NCI-H128 (cell line): ENCODE data around the gene CNTN1.

Experiments used
- DNase-seq: peaks from one replicate; lab custom pipeline; 2025; ENCODE audit not compliant: unreplicated experiment; lab: John Stamatoyannopoulos, UW

The CNTN1 gene

DNA sequence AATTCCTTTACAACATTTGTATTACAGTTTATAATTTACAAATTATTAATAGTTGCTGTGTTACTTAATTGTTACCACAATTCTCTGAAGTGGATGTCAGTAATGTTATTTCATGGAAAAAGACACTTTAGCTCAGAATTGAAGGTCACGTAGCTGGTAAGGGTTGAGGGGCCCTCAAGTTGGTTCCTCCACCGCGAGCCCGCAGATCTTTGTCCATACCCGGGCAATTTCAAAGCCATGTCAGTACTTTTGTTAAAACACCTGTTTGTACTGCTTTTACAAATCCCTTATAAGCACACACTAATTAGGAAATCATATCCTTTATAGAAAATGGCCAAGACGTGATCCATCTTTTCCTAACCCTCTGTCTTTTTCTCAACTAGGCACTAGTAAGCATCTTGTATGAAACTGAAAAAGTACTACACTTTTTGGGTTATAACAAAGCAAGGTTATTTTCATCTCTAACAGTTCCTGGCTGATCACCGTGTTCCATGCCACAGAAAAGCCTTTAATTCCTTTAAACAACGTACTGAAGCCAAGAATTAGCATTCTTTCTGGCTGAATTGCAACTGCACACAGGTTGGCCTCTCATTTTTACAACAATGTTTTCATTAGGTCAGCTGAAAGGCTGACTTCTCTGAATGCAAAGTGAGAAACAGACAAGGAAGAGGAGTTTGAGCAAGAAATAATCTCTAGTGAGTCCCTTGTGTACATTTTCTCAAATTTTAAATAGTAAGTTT, 76.1 kb downstream of the CNTN1 start:
- DNase-seq, result no peak

DNA sequence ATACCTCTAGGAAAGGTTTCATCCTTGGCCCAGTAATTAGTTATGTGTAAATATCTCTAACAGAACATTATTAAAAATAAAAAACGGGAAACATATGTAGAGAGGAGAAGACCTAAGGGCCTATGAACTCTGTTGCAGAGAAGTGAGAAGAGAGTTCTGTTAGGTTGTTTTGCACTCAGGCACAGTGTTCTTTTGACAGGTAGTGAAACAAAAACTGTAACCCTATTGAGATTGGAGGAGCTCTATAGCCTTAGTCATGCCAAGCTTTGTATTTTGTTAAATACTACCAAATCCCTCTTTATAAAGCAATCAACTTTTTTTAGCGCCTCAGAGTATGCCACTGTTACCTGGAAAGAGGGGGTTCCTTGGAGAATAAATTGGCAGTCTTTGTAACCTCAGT, 77.6 kb downstream of the CNTN1 start:
- no peak for DNase-seq

DNA sequence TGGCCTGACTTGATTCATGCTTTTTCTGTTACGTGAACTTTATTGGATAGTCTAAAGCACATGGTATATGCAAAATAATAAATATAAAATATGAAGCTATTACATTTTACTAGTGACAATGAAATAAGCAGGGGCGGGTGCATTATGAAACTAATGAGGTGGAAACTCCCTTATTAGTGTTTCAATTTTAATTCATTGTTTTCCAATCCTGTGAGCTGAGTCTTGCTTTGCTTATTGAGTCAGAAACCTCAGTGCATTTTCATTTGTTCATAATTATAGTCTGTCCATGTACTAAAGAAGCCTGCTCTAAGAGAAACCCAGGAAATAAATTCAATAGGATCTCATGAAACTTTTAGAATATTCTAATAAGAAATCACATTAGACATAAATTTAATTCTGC, 78.5 kb downstream of the CNTN1 start:
- DNase-seq, result no peak

DNA sequence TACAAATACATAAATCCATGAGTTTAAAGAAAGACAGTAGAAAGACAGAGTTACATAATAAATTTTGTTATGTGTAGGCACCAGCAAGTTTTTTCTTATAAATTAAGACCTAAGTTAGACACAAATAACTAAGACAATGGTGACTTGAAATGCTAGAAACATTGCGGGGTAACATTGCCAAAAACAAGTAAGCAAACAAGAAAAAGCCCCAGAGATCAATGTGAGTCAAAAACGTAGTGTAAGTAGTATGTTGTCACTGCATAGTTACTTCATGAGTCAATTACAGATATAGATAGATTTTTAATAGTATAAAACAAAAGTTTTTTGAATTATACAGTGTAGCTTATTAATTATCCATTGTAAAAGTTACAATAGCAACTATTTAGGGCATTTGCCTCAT, 83.4 kb downstream of the CNTN1 start:
- no peak for DNase-seq

DNA sequence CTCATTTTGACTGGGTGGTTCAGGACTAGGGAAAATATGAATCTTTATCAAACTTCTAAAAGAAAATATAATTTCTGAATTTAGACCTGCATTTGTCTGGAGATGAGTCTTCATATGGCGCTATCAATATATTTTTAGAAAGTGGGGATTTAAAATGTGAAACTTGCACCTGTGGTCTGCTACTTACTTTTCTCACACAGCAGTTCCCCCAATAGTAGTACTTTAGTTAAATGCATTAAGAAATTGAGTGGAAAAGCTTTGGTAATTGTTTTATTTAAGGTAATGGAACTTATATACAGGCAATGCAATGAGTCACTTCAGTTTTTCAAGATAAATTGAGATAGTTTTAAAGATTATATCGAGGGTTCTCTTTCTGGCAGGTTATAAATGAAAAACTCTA, 91.9 kb downstream of the CNTN1 start:
- DNase-seq, result no peak

DNA sequence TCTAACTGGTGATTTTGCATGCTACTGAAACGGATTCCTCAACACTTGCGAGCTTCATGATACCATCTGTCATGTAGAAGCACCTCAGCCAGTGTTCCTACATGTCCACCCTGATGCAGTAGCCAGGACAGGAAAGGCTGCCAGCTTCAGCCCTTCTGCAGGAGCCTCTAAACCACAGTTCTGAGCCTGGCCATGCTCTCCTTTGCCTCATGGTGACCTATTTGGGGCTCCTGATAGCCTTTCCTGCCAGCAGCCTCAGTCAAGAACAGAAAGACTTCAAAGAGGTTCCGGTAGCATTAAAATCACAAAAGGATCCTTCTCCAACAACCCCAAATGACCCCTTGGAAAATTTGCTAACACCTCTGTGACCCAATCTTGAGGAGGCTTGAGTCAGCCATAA, 96.0 kb downstream of the CNTN1 start:
- DNase-seq, result no peak

DNA sequence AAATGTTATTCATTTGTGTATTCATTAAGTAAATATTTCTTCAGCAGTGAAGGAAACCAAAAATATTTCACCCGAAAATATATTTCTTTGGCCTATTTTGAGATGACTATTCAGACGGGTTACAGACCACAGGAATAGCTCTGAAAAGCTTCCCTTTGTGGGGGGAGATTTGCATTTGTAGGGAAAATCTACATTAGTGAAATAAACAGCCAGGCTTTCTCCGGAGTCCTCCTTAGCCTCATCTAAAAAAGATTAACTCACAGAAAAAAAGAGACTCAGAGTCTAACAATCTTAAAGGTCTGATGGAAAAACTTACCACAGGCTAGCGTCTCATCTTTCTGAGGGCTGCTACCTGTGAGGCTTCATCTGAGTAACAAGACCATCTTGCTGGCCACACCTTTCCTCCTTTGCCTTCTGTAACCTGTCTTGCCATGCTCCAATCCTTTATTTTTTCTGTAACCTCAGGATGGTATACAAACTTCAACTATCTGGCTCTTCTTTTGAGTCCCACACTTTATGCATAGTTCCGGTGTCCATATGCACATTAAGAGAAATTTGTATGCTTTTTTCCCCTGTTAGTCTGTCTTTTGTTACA, 100.7 kb downstream of the CNTN1 start:
- no peak for DNase-seq

DNA sequence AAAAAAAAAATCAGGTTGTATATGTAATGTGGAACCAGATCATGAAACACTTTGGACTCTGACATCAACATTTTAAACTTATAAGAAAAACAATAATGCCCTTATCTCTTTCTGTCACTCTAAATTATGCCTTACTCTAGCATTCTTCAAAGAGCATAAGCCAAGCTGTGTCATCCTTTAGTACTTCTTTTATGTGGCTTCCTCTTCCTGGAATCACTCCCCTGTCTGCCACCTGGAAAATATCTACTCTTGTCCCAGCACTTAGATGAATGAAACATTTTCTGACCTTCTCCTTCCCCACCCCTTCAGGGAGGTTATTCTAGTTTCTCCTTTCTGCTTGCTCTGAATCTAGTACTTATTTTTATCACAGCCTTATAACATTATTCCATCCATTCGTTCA, 101.2 kb downstream of the CNTN1 start:
- DNase-seq, result no peak

DNA sequence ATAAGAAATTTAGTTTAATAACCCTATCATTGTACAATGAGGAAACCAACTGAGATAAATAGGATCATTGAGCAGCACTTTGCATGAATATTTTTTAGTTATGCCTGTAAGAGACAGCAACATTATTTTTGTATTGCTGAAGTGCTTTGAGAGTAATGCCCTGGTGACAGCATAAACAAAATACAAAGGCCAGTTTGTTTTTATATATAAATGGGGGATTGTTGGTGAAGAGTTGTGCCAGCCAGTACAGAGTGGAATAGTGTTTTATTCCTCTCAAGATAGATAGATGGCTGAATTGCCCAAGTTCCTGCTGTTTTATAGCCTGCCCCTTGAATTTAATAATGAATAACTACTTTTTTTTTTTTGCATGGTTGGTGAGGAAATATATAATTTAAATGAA, 101.8 kb downstream of the CNTN1 start:
- no peak for DNase-seq

DNA sequence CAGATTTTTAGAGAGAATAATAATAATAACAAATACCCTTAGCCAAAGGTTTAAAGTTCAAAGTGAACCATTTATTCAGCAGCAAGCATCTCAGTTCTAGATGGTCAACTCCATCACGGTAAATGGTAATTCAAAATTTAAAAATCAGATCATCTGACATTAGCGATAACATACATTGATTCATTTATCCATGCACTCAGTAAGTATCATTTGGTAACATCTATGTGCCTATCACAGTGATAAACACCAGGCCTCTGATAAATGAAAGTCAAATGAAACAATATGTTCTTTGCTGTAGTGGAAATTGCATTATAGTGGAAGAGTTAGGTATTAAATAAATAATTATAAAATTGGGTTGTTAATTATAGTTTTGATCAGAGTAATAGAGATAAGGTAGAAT, 108.8 kb downstream of the CNTN1 start:
- no peak for DNase-seq

DNA sequence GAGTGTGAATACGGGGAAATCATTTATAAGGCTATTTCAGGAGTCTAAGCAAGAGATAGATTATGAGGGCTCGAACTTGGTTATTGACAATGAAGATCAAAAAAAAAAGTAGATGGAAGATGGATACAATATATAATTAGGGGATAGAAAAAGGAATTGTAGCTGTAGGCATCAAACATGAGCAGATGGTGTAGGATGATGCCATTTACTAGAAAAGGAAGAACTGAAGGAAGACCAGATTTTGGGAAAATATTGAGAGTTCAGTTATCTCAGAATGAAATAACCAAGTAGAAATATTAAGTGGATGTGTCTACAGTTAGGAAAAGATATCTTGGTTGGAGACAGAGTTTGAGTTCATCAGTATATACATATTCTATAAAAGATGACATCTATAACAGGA, 109.6 kb downstream of the CNTN1 start:
- DNase-seq, result no peak

DNA sequence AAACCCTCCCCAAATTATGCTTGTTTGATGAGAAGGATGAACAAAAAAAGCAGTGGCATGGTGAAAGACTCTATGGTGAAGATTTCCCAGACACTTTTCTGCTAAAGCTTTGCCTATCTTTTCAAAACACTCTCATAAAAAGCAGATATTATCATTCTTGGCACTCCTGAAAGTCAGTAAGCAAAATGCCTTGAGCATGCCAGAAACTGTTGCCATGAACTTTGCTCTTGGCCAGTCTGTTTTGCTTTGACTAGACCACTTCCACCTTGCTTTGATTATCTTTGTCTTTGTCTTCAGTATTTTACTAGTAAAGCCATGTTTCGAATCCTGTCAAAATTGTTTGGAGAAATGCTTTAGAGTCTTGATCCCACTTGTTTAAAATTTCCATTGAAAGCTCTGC, 110.4 kb downstream of the CNTN1 start:
- no peak for DNase-seq

DNA sequence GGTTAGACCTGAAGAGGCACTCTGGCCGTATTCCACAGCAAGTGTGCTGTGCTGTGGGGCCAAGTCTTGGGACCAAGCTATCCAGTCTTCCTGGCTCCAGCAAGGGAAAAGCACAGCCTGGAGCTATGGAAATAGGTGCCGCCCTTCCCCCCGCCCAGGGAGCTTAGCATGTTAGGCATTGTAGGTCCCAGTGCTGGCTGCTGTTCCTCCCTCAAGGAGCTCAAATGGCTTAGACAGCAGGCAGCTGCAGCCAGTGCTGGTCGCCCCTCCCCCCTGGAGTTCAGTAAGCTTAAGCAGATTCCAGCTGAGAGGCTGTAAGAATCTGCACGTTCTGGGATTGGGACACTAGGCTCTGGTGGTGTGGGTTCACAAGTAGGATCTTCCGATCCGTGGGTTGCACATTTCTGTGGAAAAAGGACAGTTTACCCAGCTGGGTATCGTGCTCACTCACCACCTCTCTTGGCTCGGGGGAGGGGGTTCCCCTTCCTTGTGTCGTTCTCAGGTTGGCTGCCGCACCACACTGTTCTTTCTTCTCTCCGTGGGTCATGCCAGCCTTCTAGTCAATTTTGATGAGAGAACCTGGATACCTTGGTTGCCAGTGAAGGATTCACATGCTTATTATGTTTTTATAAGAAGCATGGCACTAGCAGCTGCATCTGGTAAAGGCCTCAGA, 127.3 kb downstream of the CNTN1 start:
- no peak for DNase-seq

DNA sequence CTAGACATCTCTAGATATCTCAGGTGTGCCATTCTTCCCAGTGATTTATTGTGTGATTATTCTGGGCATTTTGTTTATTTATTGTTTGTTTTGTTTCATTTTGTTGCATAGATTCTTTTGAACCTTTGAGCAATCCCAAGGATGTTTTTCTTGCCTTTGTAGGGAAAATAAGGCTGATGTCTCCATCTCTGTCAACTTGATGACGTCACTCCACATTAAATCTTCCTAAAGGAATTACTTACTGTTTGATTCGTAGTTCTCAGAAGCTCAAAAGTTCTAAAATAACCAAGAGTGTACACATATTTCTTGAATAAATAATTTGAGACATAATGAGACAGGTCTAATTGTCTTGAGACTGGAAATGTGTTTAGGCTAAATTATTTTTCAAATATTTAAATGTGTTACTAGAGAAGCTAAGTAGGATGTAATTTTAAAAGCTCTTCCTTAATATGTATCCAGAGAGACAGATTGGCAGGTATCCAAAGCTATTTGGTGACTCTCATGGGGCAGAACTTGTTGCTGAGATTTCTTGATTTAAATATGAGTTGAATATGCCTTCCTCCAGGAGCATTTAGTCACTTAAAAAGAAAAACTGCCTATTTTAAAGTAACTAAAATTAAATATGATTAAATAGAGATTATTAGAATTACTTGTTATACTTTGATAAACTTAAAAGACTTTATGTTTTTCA, 128.7 kb downstream of the CNTN1 start:
- DNase-seq, result no peak

DNA sequence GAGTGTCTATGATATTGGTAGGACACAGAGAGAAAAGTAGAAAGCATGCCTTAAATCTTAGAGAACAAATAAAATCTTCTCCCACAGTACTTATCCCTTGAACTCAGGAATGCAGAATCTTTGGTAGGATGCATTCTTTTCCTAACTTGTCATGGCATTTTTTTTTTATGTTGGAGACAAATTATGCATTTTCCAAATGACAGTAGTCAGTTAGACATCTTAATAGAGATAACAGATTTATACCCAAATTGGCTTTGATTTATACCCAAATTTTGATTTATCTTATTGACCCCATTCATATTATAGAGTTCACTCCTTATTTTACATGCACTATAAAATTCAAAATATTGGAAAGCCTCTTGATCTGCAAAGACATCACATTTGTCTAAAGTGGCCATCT, 132.9 kb downstream of the CNTN1 start:
- DNase-seq, result no peak

DNA sequence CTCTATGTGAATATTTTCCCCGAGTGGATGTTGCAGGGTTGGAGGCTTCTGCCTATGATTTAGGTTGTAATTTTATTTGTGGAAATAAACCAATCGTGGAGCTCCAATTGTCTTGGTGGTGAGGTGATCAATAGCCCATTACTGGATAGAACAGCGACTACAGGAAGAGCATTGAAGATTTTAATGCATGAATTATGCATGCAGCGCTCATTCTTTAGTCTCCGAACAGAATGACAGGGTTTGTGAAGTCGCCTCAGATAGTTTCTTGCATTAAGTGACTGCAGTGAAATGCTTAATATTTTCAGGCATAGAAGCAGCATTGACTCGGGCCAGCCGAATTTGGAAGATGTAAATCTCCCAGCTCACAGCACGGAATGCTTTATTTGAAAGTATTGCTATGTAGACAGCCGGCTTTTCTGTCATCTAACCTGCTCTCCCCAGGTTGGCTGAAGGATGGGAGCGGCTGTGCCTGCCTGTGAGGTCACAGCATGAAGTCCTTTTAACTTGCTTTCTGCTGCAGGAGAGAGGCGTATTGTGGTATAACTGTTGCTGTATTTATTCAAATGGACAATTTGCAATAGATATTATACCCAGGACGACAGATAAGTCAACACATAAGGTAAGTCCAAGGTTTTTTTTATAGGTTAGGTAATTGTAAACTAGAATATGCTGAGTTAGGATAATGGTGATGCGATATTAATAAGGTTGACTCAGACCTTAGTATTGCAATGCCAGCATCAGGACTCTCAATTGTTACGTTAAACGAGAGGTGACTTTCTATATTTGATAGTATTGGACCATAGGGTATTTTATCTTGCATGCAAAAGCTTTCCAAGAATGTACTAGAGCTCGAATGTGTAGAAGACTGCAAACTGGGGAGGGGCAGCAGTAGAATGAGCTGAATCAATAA, 135.7 kb downstream of the CNTN1 start:
- DNase-seq, result no peak

DNA sequence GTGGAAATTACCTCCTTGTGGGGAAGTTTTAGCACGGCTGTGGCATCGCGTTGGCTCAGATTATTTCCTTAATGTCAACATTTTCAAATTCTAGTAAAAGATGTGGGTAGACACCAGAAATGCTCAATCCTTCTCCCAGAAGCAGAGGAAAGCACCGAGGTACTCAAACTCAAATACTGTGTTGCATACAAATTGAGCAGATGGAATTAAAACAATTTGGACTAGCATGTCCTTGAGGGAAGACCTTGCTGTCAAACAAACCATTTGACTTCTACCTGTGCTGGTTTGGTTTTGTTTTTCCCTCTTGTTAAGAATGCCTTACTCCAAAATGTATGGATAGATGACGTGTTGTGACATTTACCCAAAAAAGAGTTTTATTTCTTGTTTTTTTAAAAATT, 136.4 kb downstream of the CNTN1 start:
- DNase-seq, result no peak

DNA sequence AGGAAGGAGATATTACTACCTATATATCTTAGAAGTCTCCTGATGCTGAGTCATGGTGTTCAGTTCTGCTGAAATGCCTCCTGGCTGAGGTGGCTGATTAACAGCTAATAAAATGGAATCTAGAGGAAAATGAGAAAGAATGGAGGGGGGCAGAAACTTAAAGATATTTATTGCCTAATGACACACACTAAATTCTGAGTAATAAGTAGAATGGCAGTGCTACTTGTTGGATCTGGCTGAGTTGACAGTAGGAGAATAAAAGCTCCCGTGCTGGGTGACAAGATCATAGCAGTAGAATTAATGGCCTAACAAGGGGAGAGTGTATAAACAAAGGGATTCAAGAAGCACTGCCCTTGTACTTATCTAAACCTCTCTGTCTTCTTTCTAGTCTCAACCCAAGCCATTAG, 137.5 kb downstream of the CNTN1 start:
- no peak for DNase-seq

DNA sequence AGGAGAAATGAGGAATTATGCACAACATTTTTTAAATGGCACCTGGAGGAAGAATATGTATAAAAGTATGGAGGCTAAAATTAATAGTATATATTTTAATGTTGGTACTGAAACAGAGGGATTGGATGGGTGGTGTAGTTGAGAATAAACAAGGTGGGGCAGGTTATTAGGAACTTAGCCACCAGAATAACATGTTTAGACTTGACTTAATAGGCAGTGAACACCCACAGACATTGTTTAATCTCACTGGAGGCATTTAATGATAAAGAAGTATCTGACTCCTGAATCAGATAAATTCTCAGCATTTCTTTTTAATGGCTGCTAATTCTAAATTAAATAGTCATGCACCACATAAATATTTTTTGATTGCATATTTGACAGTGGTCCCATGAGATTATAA, 139.7 kb downstream of the CNTN1 start:
- DNase-seq, result no peak

DNA sequence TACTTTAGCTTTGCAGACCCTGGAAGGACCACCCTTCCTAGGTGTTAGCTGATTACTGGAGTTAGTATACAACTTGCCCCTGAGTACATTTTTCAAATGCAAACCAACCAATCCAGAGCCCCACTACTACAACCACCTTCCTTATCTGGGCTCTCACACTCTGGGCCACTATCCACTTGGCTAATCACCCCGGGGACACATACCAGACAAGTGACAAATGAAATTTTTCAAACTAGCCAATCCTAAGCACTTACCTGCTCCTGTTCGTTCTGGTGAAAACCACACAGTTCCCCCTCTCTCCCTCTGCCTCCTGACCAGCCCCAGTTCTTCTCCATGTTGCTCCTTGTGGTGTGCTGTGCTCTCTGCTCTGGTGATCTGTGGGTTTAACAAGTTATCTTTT, 140.4 kb downstream of the CNTN1 start:
- no peak for DNase-seq

DNA sequence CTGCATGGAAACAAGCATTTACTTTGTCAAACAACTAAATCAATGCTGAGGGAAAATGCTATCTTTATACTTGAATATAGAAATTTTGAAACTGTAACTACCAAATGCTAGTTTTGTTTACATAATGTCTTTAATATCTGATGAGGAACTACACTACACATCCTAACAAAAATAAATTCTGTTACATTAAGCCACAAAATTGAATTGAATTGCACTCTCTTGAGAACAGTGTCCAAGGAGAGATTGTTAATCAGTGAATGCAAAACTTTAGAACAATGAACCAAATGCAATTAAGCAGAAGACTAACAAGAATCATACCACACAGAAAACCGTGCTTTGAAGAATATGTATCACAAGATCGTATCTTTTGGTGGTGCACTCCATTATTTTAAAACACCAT, 141.6 kb downstream of the CNTN1 start:
- no peak for DNase-seq
